T1000 (cell line): Measurements from ENCODE around the gene TRMU.

Source experiments
- DNase-seq: peaks from one replicate; lab custom pipeline; 2025; ENCODE audit warnings: mixed read lengths; lab: John Stamatoyannopoulos, UW

The TRMU gene

DNA sequence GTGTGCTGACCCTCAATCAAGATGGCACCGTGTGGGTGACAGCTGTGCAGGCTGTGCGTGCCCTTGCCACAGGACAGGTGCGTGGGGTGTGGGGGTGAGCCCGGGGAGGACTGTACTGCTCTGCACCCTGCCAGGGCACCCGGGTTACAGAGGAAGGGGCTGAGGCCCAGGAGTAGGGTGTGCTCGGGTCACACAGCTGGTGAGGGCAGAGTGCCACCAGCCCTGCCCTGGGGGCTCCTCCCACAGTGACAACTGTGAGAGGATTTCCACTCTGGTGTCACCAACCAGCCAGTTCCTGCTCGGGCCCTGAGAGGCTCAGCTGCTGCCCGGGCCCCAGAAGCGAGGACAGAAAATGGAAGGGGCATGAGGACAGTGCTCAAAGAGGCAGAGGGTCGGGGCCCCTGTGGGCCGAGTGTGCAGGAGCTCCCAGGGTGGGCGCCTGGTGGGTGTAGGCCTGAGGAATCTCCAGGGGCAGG lies 20.5 kb downstream of the TRMU start:
- no peak for DNase-seq

- no peak for DNase-seq
Measured at GRCh38 chr22:46356496-46357480, 21.3 kb downstream of the TRMU start.

DNA sequence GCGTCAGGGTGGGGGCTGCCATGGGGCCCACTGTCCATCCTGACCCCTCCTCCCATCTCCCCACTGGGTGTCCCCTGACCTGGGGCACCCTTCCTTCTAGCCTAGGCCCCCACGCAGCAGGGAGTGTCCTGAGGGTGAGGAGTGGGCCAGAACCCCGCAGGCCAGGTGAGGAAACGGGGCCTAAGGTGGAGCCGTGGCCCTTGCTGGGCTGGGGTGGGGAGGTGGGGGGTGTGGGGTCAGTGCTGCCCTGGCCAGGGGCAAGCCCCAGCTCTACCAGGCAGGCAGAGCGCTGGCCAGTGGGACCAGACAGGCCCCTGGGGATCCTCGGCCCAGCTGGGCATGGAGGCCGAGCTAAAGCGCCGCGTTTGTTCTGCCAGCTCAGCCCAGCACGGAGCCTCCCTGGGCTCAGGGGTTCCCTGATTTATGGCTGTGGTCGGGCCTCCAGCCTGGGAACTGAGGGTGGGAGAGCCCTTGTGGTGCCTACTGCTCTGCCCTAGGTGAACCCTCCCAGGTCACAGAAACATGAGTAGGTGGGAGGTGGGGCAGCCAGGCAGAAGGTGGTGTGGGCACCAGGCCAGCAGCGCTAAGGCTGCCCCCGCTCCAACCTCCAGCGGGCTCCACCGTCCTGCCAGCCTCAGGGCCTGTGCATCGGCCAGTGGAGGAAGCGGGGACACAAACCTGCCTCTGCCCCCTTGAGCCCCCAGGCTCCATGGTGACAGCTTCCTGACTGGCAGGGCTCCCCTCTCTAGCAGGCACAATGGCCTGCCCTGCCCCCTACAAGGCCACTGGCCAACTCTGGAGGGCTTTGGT lies 22.4 kb downstream of the TRMU start:
- DNase-seq = no peak

DNA sequence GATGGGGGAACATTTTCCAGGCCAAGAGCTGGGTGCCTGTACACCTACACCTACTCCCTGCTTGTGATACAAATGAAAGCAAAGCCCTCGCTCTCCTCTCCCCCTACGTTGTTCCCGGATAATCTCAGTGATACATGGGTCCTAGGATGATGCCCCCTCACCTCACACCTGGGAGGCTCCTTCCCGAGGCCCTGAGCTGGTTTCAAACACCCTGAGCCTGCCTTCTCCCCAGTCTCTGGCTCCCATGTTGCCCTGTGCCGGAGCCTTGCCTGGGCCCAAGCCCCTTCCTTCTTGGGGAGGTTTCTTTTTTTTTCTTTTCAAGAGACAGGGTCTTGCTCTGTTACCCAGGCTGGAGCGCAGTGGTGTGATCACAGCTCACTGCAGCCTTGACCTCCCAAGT lies 23.3 kb downstream of the TRMU start:
- no peak for DNase-seq

GRCh38 chr22:46359362-46359761 lies 23.8 kb downstream of the TRMU start:
- no peak for DNase-seq

GRCh38 chr22:46360097-46360496 lies 24.6 kb downstream of the TRMU start:
- no peak for DNase-seq

DNA sequence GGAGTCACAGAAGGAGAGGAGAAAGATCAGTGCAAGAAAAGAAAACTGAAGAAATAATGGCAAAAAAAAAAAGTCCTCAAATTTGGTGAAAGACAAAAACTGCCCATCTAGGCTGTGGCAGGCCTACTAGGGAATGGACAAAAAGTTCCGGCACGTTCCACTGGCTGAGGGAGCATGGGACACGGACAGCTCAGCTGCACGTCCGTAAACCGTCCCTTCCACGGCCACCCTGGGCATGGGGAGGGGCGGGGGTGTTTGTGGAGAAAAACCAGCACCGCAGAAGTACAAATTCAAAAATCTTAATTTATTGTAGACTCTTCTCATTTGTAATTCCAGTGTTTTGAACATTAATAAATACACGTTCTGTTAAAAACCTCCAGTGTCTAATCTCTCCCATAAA lies 25.4 kb downstream of the TRMU start:
- no peak for DNase-seq

GRCh38 chr22:46361826-46362202 lies 26.3 kb downstream of the TRMU start:
- no peak for DNase-seq

GRCh38 chr22:46362203-46362933 lies 26.9 kb downstream of the TRMU start:
- no peak for DNase-seq

GRCh38 chr22:46362934-46363515 lies 27.5 kb downstream of the TRMU start:
- DNase-seq = no peak

DNA sequence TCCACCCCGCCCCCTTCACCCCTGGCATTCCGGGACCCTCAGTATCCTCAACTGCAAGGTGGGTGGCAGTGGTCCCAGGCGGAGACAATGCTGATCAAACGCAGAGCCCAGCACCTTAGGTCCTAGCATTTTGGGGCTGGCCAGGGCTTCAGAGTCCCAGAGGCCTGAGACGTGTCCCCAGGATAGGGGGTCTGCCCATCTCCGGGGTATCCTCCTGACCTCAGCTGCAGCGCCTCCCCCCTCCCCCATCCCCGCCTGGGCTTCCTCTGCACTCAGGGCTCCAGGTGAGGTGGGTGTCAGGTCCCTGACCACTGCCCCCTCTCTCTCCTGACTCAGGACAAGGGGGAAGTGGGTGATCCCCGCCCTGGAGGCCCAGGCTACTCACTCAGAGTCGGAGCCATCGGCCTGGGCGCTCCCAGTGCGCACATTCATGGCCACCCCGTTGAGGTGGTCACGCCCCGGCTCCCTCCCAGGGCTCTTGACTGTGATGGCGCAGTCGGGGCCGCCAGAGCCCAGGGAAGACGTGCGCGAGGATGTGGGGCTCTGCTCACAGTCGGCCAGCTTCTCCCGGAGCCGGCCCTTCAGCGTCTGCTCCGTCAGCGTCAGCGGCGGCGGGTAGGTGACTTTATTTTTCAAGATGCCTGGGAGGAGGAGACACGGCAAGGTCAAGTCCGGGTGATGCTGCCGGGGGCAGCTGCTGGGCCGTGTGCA lies 28.3 kb downstream of the TRMU start:
- DNase-seq = no peak

- DNase-seq = no peak
Measured at GRCh38 chr22:46364341-46365165, 29.0 kb downstream of the TRMU start.

DNA sequence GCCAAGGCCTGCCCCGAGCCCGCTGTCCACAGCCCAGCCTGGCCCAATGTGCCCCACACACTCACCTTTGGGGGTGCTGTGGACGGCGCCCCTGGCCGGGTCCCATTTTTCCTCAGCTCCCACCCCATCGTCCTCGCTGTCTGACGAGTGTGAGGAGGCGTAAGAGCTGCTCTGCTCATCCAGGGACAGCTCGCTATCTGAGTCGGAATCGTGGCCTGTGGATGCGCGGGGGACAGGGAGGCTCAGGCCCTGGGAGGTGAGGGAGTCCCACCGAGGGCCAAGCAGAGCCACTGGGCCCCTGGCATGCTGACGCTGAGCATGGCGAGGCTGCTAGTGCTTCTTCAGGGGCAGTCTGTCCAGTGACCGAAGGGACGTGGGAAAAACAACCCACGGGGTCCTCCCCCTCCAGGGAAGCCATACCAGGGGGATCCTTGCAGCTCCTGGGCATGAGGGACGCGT lies 29.7 kb downstream of the TRMU start:
- DNase-seq = no peak

- DNase-seq = no peak
Measured at GRCh38 chr22:46366327-46366731, 30.8 kb downstream of the TRMU start.

- no peak for DNase-seq
Measured at GRCh38 chr22:46366801-46367706, 31.5 kb downstream of the TRMU start.

DNA sequence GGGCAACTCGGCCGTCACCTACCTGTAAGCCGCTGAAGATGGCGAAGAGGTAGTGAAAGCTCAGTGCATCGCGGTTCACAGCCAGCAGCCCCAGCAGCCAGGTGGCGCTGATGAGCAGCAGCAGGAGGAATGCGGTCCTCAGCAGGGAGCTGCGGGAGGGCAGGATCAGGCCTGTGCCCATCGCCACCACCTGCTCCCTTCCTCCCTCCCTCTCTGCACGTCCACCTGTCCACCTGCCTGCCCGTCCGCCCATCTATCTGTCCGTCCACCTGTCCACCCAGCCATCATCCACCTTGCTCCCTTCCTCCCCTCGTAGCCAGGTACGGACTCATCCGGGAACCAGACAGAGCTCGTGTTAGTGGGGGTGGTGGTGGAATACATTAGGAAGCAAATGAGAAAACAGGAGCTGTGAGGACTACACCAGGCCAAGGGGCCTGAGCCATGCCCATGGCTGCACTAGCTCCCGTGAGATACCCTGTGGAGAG lies 32.2 kb downstream of the TRMU start:
- DNase-seq = no peak

DNA sequence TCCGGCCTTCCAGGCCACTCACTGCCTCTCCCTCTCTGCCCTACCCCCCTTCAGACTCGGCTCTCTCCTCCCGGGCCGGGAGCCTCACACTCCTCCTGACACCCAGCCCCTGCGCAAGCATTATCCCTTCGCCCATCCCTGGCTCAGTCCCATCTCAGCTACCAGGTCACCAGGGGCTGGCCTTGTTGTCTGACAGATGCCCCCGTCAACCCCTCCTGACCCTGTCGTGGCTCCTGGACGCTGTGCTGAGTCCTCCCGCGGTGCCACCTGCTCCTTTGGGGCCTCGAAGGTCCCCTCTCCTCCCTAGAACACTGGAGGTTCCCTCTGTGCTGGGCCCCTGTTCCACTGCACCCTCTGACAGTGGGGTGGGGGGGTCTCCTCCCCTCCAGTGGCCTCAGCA lies 32.9 kb downstream of the TRMU start:
- no peak for DNase-seq

DNA sequence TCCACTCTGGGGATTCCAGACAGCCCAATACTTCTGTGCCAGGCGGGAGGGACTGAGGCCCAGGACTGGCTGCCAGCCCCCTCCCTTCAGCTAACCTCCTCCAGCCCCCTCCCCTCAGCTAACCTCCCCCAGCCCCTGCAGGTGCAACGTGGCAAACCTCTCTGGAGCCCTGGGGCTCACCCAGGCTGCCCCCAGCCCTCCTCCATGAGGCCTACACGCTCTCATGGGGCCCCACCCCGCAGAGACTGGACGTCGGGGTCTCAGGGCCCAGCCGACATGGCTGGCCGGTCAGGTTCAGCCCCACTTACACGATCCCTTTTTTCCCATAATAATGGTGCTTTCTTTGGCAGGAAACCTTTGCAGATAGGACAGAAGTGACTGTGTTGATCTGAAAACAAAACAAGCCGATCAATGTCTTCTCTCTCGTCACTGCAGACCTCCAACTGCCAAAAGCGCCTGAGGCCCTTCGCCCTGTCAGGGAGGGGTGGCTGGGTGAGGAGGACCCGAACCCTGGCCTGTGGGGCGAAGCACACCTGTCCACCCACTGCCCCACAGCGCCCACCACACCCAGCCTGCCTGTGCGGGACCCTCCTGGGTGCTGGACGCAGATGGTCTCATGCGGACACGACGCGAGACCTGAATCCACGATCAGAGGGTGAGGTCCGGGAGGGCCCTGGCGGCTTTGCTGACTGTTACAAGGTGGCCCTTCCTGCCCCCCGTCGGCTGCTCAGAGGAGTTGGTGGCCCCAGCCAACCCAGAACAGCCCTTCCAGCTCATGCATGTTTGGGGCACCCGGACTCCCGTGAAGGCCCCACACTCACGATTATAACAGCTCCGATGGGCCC lies 33.6 kb downstream of the TRMU start:
- DNase-seq = no peak
